IMR-90 (cell line): ENCODE measurements around the gene BMAL2. TPM values are rescaled to one million over a fixed set of nuclear protein-coding genes. Genes with fewer than 3 reads are reported as not detected.

Source experiments
- ATAC-seq: fragments of 200-7000 bp; cut with Tn5 transposase; 2 replicates; pipeline ENCODE4 v1.9.1; 2020; ENCODE audit warnings: low read depth, mild to moderate bottlenecking, moderate library complexity
- BruUV-seq: library from RNA; stranded (reverse); fragments of 400-500 nt; replicated peaks from 2 replicates; lab custom pipeline; 2021; lab: Mats Ljungman, UMichigan
- CTCF ChIA-PET: fragments of 300-600 bp; formaldehyde crosslinking; extraction: SDS; loops from one replicate; lab custom pipeline; 2021; ENCODE audit warnings: antibody characterized with exemption; lab: Yijun Ruan, JAX
- POLR2A ChIA-PET: fragments of 300-600 bp; sonication (Branson Sonifier 250); formaldehyde crosslinking; loops from one replicate; lab custom pipeline; 2022; ENCODE audit warnings: antibody characterized with exemption; ENCODE audit not compliant: unreplicated experiment; lab: Charles Lee
- DNase-seq: peaks from one replicate; pipeline ENCODE4 v3.0.0; 2013
- H2AFZ ChIP-seq: replicated peaks from 2 replicates; pipeline ENCODE3; 2013; ENCODE audit warnings: low read length, mild to moderate bottlenecking; ENCODE audit not compliant: poor library complexity
- H2AK5ac ChIP-seq: 2 replicates; pipeline ENCODE4 v1.6.1; 2013; ENCODE audit warnings: low read depth, low read length, inconsistent platforms
- H2AK9ac ChIP-seq: replicated peaks from 2 replicates; pipeline ENCODE3; 2013; ENCODE audit warnings: mild to moderate bottlenecking, low read depth, low read length, moderate library complexity; ENCODE audit not compliant: poor library complexity
- H2BK120ac ChIP-seq: 2 replicates; pipeline ENCODE4 v1.6.1; 2013; ENCODE audit warnings: low read depth, low read length, inconsistent platforms
- H2BK15ac ChIP-seq: 3 replicates; pipeline ENCODE4 v1.6.1; 2013; ENCODE audit warnings: low read depth, low read length, inconsistent platforms
- H2BK20ac ChIP-seq: 2 replicates; pipeline ENCODE4 v1.6.1; 2013; ENCODE audit warnings: low read depth, mild to moderate bottlenecking, inconsistent platforms, low read length, moderate library complexity
- H2BK5ac ChIP-seq: 2 replicates; pipeline ENCODE4 v1.6.1; 2013; ENCODE audit warnings: mild to moderate bottlenecking, low read depth, low read length, inconsistent platforms; ENCODE audit not compliant: poor library complexity, severe bottlenecking
- H3K14ac ChIP-seq: replicated peaks from 2 replicates; pipeline ENCODE4 v1.6.1; 2013; ENCODE audit warnings: low read depth, low read length, inconsistent platforms
- H3K18ac ChIP-seq: 2 replicates; pipeline ENCODE4 v1.6.1; 2013; ENCODE audit warnings: low read depth, low read length, control low read depth
- H3K23ac ChIP-seq: 2 replicates; pipeline ENCODE4 v1.6.1; 2013; ENCODE audit warnings: low read depth, low read length, inconsistent platforms
- H3K27ac ChIP-seq: 2 replicates; pipeline ENCODE4 v1.5.1; 2013; ENCODE audit warnings: mild to moderate bottlenecking, control low read depth, low read length; ENCODE audit not compliant: insufficient read depth
- H3K27me3 ChIP-seq: 2 replicates; pipeline ENCODE4 v1.6.1; 2013; ENCODE audit warnings: low read length; ENCODE audit not compliant: control insufficient read depth, insufficient read depth
- H3K36me3 ChIP-seq: 2 replicates; pipeline ENCODE4 v1.6.1; 2013; ENCODE audit warnings: low read length, mixed read lengths; ENCODE audit not compliant: control insufficient read depth, insufficient read depth
- H3K4ac ChIP-seq: 2 replicates; pipeline ENCODE4 v1.6.1; 2013; ENCODE audit warnings: low read depth, low read length, inconsistent platforms
- H3K4me1 ChIP-seq: 2 replicates; pipeline ENCODE4 v1.6.1; 2013; ENCODE audit warnings: low read length, mixed read lengths; ENCODE audit not compliant: control insufficient read depth, insufficient read depth
- H3K4me2 ChIP-seq: 2 replicates; pipeline ENCODE4 v1.6.1; 2013; ENCODE audit warnings: low read depth, mild to moderate bottlenecking, control low read depth, low read length, moderate library complexity
- H3K4me3 ChIP-seq: 2 replicates; pipeline ENCODE4 v1.5.1; 2013; ENCODE audit warnings: low read depth, mild to moderate bottlenecking, control low read depth, low read length, moderate library complexity; ENCODE audit not compliant: insufficient read depth
- H3K56ac ChIP-seq: 2 replicates; pipeline ENCODE4 v1.6.1; 2013; ENCODE audit warnings: low read length, inconsistent platforms; ENCODE audit not compliant: insufficient read depth; ENCODE audit errors: extremely low read depth
- H3K79me1 ChIP-seq, 2 experiments: 2 replicates each; pipeline ENCODE4 v1.6.1; 2013; ENCODE audit warnings: low read length in 2 of 2, inconsistent platforms in 1 of 2, low read depth in 1 of 2
- H3K9ac ChIP-seq: 2 replicates; pipeline ENCODE4 v1.6.1; 2013; ENCODE audit warnings: low read depth, low read length, control low read depth
- H3K9me1 ChIP-seq: 2 replicates; pipeline ENCODE4 v1.6.1; 2013; ENCODE audit warnings: low read length, inconsistent platforms; ENCODE audit not compliant: insufficient read depth
- H3K9me3 ChIP-seq: 2 replicates; pipeline ENCODE4 v1.6.1; 2013; ENCODE audit warnings: low read length; ENCODE audit not compliant: control insufficient read depth, insufficient read depth
- H4K20me1 ChIP-seq: 2 replicates; pipeline ENCODE4 v1.6.1; 2013; ENCODE audit warnings: low read length, inconsistent platforms; ENCODE audit not compliant: insufficient read depth
- H4K5ac ChIP-seq: 2 replicates; pipeline ENCODE4 v1.6.1; 2013; ENCODE audit warnings: mild to moderate bottlenecking, low read depth, low read length, control low read depth
- H4K8ac ChIP-seq, 2 experiments: 2 replicates each; pipeline ENCODE4 v1.6.1; 2013; ENCODE audit warnings: low read depth in 2 of 2, low read length in 2 of 2, control low read depth in 1 of 2, inconsistent platforms in 1 of 2
- H4K91ac ChIP-seq: 2 replicates; pipeline ENCODE4 v1.6.1; 2013; ENCODE audit warnings: low read depth, low read length, inconsistent platforms; ENCODE audit not compliant: insufficient read depth
- CEBPB ChIP-seq: IDR thresholded peaks from 2 replicates; pipeline ENCODE4 v1.6.1; 2012; ENCODE audit warnings: low read depth, low read length, improper control_type of control experiment
- MAZ ChIP-seq: IDR thresholded peaks from 2 replicates; pipeline ENCODE4 v1.6.1; 2012; ENCODE audit warnings: low read depth, mild to moderate bottlenecking, low read length, improper control_type of control experiment, moderate library complexity, borderline replicate concordance
- POLR2A ChIP-seq: IDR thresholded peaks from 2 replicates; pipeline ENCODE4 v1.6.1; 2012; ENCODE audit warnings: mild to moderate bottlenecking, low read depth, low read length
- RCOR1 ChIP-seq: IDR thresholded peaks from 2 replicates; pipeline ENCODE4 v1.6.1; 2012; ENCODE audit warnings: mild to moderate bottlenecking, low read length, improper control_type of control experiment; ENCODE audit not compliant: insufficient replicate concordance
- RFX5 ChIP-seq: IDR thresholded peaks from 2 replicates; pipeline ENCODE4 v1.8.0; 2012; ENCODE audit warnings: low read depth, mild to moderate bottlenecking, low read length, moderate library complexity
- WGBS, 2 experiments: methylation state at CpG; one replicate each; pipeline versions ENCODE4 v1.1.5 to v1.1.7; 2013; ENCODE audit warnings: missing lambda C conversion rate in 2 of 2; ENCODE audit not compliant: insufficient read length in 1 of 2; ENCODE audit errors: extremely low coverage in 2 of 2; 5-methylcytosine and 5-hydroxymethylcytosine counted together
- dilution Hi-C: fragments of 300-500 bp; cut with HindIII; formaldehyde crosslinking; loops from one replicate; pipeline ENCODE4 v1.14.3; 2018; ENCODE audit warnings: low sequenced_read_pairs; ENCODE audit not compliant: unreplicated experiment
- in situ Hi-C: fragments of 300-500 bp; cut with MboI; formaldehyde crosslinking; loops from 3 replicates; pipeline ENCODE4 v1.14.3; 2019; ENCODE audit warnings: low sequenced_read_pairs, inconsistent platforms, mixed read lengths
- intact Hi-C: fragments of 100-400 bp; cut with micrococcal nuclease; formaldehyde crosslinking; loops from 2 replicates; pipeline ENCODE4 v1.10.0; 2022
- polyA plus RNA-seq, 3 experiments: library from polyadenylated mRNA; depleted of rRNA; stranded (reverse); fragments of >200 nt; gene quantifications; 2 replicates each; pipeline ENCODE4 v1.2.3, GENCODE V29; 2012; ENCODE audit warnings: low replicate concordance in 1 of 3
- total RNA-seq: library from RNA; depleted of rRNA; stranded (reverse); fragments of >200 nt; gene quantifications from 2 replicates; pipeline ENCODE4 v1.2.3, GENCODE V29; 2012

BMAL2 gene
- total and polyA plus RNA-seq, 2 of the 4 experiments (the other 2 are of a cell fraction) = 11.0 to 57.0 TPM

GRCh38 chr12:27343255-27344000 is 10.8 kb downstream of the BMAL2 start (continued):
- TF ChIP-seq POLR2A (no peak), RFX5 (no peak), CEBPB (peak; percentile 21; the same call in 1 of the 2 replicates)

DNA sequence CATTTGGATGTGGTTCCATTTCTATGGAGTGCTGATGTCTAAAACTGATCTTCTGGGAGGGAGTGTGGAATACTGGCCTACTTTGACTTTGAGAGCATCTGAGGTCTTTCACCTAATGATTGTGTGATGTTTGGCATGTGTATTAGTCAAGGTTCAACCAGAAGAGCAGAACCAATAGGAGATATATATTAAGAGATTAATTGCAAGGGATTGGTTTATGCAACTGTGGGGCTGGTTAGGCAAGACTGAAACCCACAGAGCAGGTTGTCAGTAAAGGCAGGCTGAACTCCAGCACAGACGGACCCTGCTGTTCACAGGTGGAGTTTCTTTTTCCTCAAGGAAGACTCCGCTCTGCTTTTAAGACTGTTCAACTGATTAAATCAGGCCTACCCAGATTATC is 11.6 kb downstream of the BMAL2 start:
- CTCF ChIA-PET = interaction anchor here (0.7 kb wide), 1 partner anchor 294 kb away, joined by 3 read pairs; no protein-coding TSS in a partner anchor
- peak overlapping the region; percentile 82 for H4K91ac ChIP-seq

More for the DNA sequence above, 11.6 kb downstream of the BMAL2 start:
- H3K4me2 ChIP-seq = peak overlapping the region; percentile 35; the same call in 1 of the 2 replicates
- H2AK9ac ChIP-seq = peak overlapping the region; percentile 68
- H4K20me1 ChIP-seq = no peaks in the 10 kb centered on the region
- H3K14ac ChIP-seq = peak overlapping the region; percentile 92
- peak overlapping the region; percentile 92 for H3K4ac ChIP-seq
- peak overlapping the region; percentile 97 for H2BK20ac ChIP-seq
- H3K18ac ChIP-seq = peak overlapping the region; percentile 92
- peaks cover 32 to 66% of the 10 kb centered on the region in 2 experiments for H3K79me1 ChIP-seq
- WGBS, 2 experiments = 64% methylated on average over 2 of the region's 2 CpGs; no CpG with 5 or more reads in 1 of the 2 experiments
- H2BK15ac ChIP-seq = peak overlapping the region; percentile 94
- no peaks in the 10 kb centered on the region for H3K9me3 ChIP-seq
- POLR2A ChIA-PET = no interaction called here
- H3K56ac ChIP-seq = peak overlapping the region; percentile 78
- H3K27ac ChIP-seq = peak overlapping the region; percentile 85
- no peaks in the 10 kb centered on the region for H3K36me3 ChIP-seq
- TF ChIP-seq CEBPB (peak; percentile 37), MAZ (no peak), RCOR1 (no peak)
- DNase-seq (no peak), ATAC-seq (peak; percentile 19)
- H3K27me3 ChIP-seq = no peaks in the 10 kb centered on the region
- H2AFZ ChIP-seq = peak overlapping the region; percentile 25
- H2BK5ac ChIP-seq = peak overlapping the region; percentile 96
- no peak overlapping the region for H3K4me3 ChIP-seq
- H2AK5ac ChIP-seq = peak overlapping the region; percentile 82
- 0 out of 2 replicates have a peak overlapping the region, but pooled peaks have one; percentile 8 for H3K9ac ChIP-seq
- dilution Hi-C loops = no loop called here
- peak overlapping the region; percentile 51 to 77 for H4K8ac ChIP-seq
- H3K9me1 ChIP-seq = peaks cover 13% of the 10 kb centered on the region
- peak overlapping the region; percentile 93 for H3K23ac ChIP-seq
- H4K5ac ChIP-seq = peak overlapping the region; percentile 95
- intact Hi-C loops = loop anchor here (5.0 kb wide), 1 partner anchor 178 kb away; the partner anchor contains the start of gene PPFIBP1
- BruUV-seq = no TSS peak
- peaks cover 17% of the 10 kb centered on the region for H3K4me1 ChIP-seq
- in situ Hi-C loops = no loop called here
- peak overlapping the region; percentile 95 for H2BK120ac ChIP-seq
